Effector memory CD8-positive, alpha-beta T cell (primary cell): Measurements from ENCODE around the gene TIFAB.

Source experiments
- ATAC-seq: fragments of 150-1000 bp; cut with Tn5 transposase; replicated peaks from 2 replicates; pipeline ENCODE4 v1.10.0; 2021; ENCODE audit warnings: mild to moderate bottlenecking, moderate library complexity
- DNase-seq, 3 experiments: peaks; one replicate each; pipeline ENCODE4 v3.0.0; 2021
- H3K27ac Mint-ChIP-seq, 2 donors: one replicate each; pipeline ENCODE4 v1.8.0; 2022; ENCODE audit warnings: mild to moderate bottlenecking in 2 of 2, mixed read lengths in 2 of 2, moderate library complexity in 2 of 2
- H3K27me3 Mint-ChIP-seq, 2 donors: one replicate each; pipeline ENCODE4 v1.8.0; 2022; ENCODE audit warnings: mixed read lengths in 2 of 2
- H3K36me3 Mint-ChIP-seq: one replicate; pipeline ENCODE4 v1.8.0; 2022; ENCODE audit warnings: mild to moderate bottlenecking, moderate library complexity, mixed read lengths; ENCODE audit not compliant: insufficient read depth
- H3K4me1 Mint-ChIP-seq, 2 donors: one replicate each; pipeline ENCODE4 v1.8.0; 2022; ENCODE audit warnings: low read depth in 2 of 2, mixed read lengths in 2 of 2
- H3K4me3 Mint-ChIP-seq, 2 donors: one replicate each; pipeline ENCODE4 v1.8.0; 2022; ENCODE audit warnings: mild to moderate bottlenecking in 2 of 2, mixed read lengths in 2 of 2, moderate library complexity in 2 of 2
- H3K9me3 Mint-ChIP-seq, 2 donors: one replicate each; pipeline ENCODE4 v1.8.0; 2022; ENCODE audit warnings: mixed read lengths in 2 of 2

The TIFAB gene

GRCh38 chr5:135449644-135450043 is 2.5 kb downstream of the TIFAB start:
- DNase-seq, result no peak
- no peak for ATAC-seq
- Mint-ChIP-seq H3K4me3 (no peak overlapping the region), H3K27ac (no peak overlapping the region), H3K4me1 (no peaks in the 10 kb centered on the region), H3K36me3 (peaks cover 4% of the 10 kb centered on the region), H3K27me3 (peaks cover 35 to 76% of the 10 kb centered on the region in 2 donors), H3K9me3 (no peaks in the 10 kb centered on the region)

- Mint-ChIP-seq H3K4me1 (no peaks in the 10 kb centered on the region), H3K27ac (no peak overlapping the region), H3K9me3 (no peaks in the 10 kb centered on the region), H3K4me3 (no peak overlapping the region), H3K27me3 (peaks cover 32 to 81% of the 10 kb centered on the region in 2 donors), H3K36me3 (peaks cover 3% of the 10 kb centered on the region)
- no peak for ATAC-seq
- no peak for DNase-seq
Observed at GRCh38 chr5:135448791-135449507, 3.2 kb downstream of the TIFAB start.

GRCh38 chr5:135448071-135448739 is 3.9 kb downstream of the TIFAB start:
- H3K4me3 Mint-ChIP-seq, result no peak overlapping the region
- peaks cover 30 to 78% of the 10 kb centered on the region in 2 donors for H3K27me3 Mint-ChIP-seq
- no peaks in the 10 kb centered on the region for H3K4me1 Mint-ChIP-seq
- H3K36me3 Mint-ChIP-seq, result no peaks in the 10 kb centered on the region
- H3K9me3 Mint-ChIP-seq, result no peaks in the 10 kb centered on the region
- no peak overlapping the region for H3K27ac Mint-ChIP-seq
- ATAC-seq (no peak), DNase-seq (no peak)

GRCh38 chr5:135447298-135447929 is 4.7 kb downstream of the TIFAB start, which contains the start of gene DCANP1:
TSS of gene DCANP1 (minus strand) at chr5:135447348. CDS start at chr5:135447108, 240 bp downstream.
- DNase-seq (no peak), ATAC-seq (no peak)
- Mint-ChIP-seq H3K27me3 (peaks cover 26 to 78% of the 10 kb centered on the region in 2 donors), H3K27ac (no peak within 1 kb of the TSS), H3K4me1 (no peaks in the 10 kb centered on the region), H3K9me3 (no peaks in the 10 kb centered on the region), H3K36me3 (no peaks in the 10 kb centered on the region), H3K4me3 (no peak within 1 kb of the TSS)

- Mint-ChIP-seq H3K9me3 (no peaks in the 10 kb centered on the region), H3K27me3 (peaks cover 26 to 79% of the 10 kb centered on the region in 2 donors), H3K4me1 (peaks cover 0 to 3% of the 10 kb centered on the region in 2 donors), H3K36me3 (no peaks in the 10 kb centered on the region), H3K27ac (no peak overlapping the region), H3K4me3 (no peak overlapping the region)
- DNase-seq (no peak), ATAC-seq (no peak)
Observed at GRCh38 chr5:135446615-135447014, 5.5 kb downstream of the TIFAB start.

- Mint-ChIP-seq H3K27me3 (peaks cover 26 to 82% of the 10 kb centered on the region in 2 donors), H3K4me1 (peaks cover 0 to 3% of the 10 kb centered on the region in 2 donors), H3K27ac (no peak overlapping the region), H3K9me3 (no peaks in the 10 kb centered on the region), H3K4me3 (no peak overlapping the region), H3K36me3 (no peaks in the 10 kb centered on the region)
- DNase-seq (no peak), ATAC-seq (no peak)
Observed at GRCh38 chr5:135446206-135446605, 5.9 kb downstream of the TIFAB start.

GRCh38 chr5:135445306-135445985 is 6.7 kb downstream of the TIFAB start:
- no peaks in the 10 kb centered on the region for H3K9me3 Mint-ChIP-seq
- DNase-seq (no peak), ATAC-seq (no peak)
- no peak overlapping the region for H3K27ac Mint-ChIP-seq
- peaks cover 0 to 3% of the 10 kb centered on the region in 2 donors for H3K4me1 Mint-ChIP-seq
- H3K36me3 Mint-ChIP-seq, result no peaks in the 10 kb centered on the region
- H3K4me3 Mint-ChIP-seq, result no peak overlapping the region
- peaks cover 21 to 79% of the 10 kb centered on the region in 2 donors for H3K27me3 Mint-ChIP-seq

- Mint-ChIP-seq H3K9me3 (no peaks in the 10 kb centered on the region), H3K36me3 (no peaks in the 10 kb centered on the region), H3K4me1 (peaks cover 0 to 3% of the 10 kb centered on the region in 2 donors), H3K4me3 (no peak overlapping the region), H3K27me3 (peaks cover 16 to 73% of the 10 kb centered on the region in 2 donors), H3K27ac (no peak overlapping the region)
- no peak for ATAC-seq
- DNase-seq, result no peak
Observed at GRCh38 chr5:135444881-135445280, 7.3 kb downstream of the TIFAB start.

- no peak overlapping the region for H3K27ac Mint-ChIP-seq
- H3K4me1 Mint-ChIP-seq, result peaks cover 0 to 3% of the 10 kb centered on the region in 2 donors
- H3K27me3 Mint-ChIP-seq, result peaks cover 14 to 72% of the 10 kb centered on the region in 2 donors
- no peak overlapping the region for H3K4me3 Mint-ChIP-seq
- ATAC-seq (no peak), DNase-seq (no peak)
- no peaks in the 10 kb centered on the region for H3K36me3 Mint-ChIP-seq
- no peaks in the 10 kb centered on the region for H3K9me3 Mint-ChIP-seq
Observed at GRCh38 chr5:135444360-135444759, 7.8 kb downstream of the TIFAB start.

GRCh38 chr5:135443161-135443960 is 8.8 kb downstream of the TIFAB start:
- peaks cover 12 to 67% of the 10 kb centered on the region in 2 donors for H3K27me3 Mint-ChIP-seq
- no peak for DNase-seq
- H3K4me1 Mint-ChIP-seq, result peaks cover 0 to 3% of the 10 kb centered on the region in 2 donors
- no peaks in the 10 kb centered on the region for H3K36me3 Mint-ChIP-seq
- no peaks in the 10 kb centered on the region for H3K9me3 Mint-ChIP-seq
- H3K4me3 Mint-ChIP-seq, result no peak overlapping the region
- no peak for ATAC-seq
- H3K27ac Mint-ChIP-seq, result no peak overlapping the region

- Mint-ChIP-seq H3K36me3 (no peaks in the 10 kb centered on the region), H3K9me3 (no peaks in the 10 kb centered on the region), H3K4me1 (peaks cover 0 to 3% of the 10 kb centered on the region in 2 donors), H3K27me3 (peaks cover 13 to 67% of the 10 kb centered on the region in 2 donors), H3K27ac (no peak overlapping the region), H3K4me3 (no peak overlapping the region)
- DNase-seq (no peak), ATAC-seq (no peak)
Observed at GRCh38 chr5:135442431-135443160, 9.6 kb downstream of the TIFAB start.

- no peak for DNase-seq
- ATAC-seq, result no peak
- peaks cover 13 to 67% of the 10 kb centered on the region in 2 donors for H3K27me3 Mint-ChIP-seq
Observed at GRCh38 chr5:135441919-135442318, 10.2 kb downstream of the TIFAB start.

More at GRCh38 chr5:135441919-135442318, 10.2 kb downstream of the TIFAB start:
- Mint-ChIP-seq H3K27ac (no peak overlapping the region), H3K4me1 (peaks cover 0 to 3% of the 10 kb centered on the region in 2 donors), H3K9me3 (no peaks in the 10 kb centered on the region), H3K4me3 (no peak overlapping the region), H3K36me3 (no peaks in the 10 kb centered on the region)
